HepG2 (cell line): ENCODE results near the gene ZCCHC3. TPM values are rescaled to one million over a fixed set of nuclear protein-coding genes. Genes with fewer than 3 reads are reported as not detected.

Source experiments
- AKAP8 ChIP-seq: sonication (generic); formaldehyde crosslinking; IDR thresholded peaks from 2 replicates; pipeline ENCODE4 v1.5.1; 2020; ENCODE audit warnings: mild to moderate bottlenecking, missing genetic modification reagents
- ELF4 ChIP-seq: sonication (generic); formaldehyde crosslinking; IDR thresholded peaks from 2 replicates; pipeline ENCODE4 v1.5.0; 2020; ENCODE audit warnings: missing genetic modification reagents, mild to moderate bottlenecking, moderate library complexity, borderline replicate concordance
- ISL2 ChIP-seq: sonication (generic); formaldehyde crosslinking; IDR thresholded peaks from 2 replicates; pipeline ENCODE4 v1.5.0; 2020; ENCODE audit warnings: missing genetic modification reagents
- JUN ChIP-seq: sonication (generic); formaldehyde crosslinking; IDR thresholded peaks from 2 replicates; pipeline ENCODE4 v1.4.0; 2020; ENCODE audit warnings: mild to moderate bottlenecking, missing genetic modification reagents
- PAWR ChIP-seq: sonication (generic); formaldehyde crosslinking; IDR thresholded peaks from 2 replicates; pipeline ENCODE4 v1.4.0; 2020; ENCODE audit warnings: missing genetic modification reagents, mild to moderate bottlenecking, borderline replicate concordance
- TBP ChIP-seq: sonication (generic); formaldehyde crosslinking; IDR thresholded peaks from 2 replicates; pipeline ENCODE4 v1.5.0; 2020; ENCODE audit warnings: missing genetic modification reagents
- USF2 ChIP-seq, 2 experiments: sonication (generic) in 1 of 2; formaldehyde crosslinking in 1 of 2; IDR thresholded peaks; 2 replicates each; pipeline versions ENCODE4 v1.5.1 to v1.6.1; 2011 to 2020; ENCODE audit warnings: borderline replicate concordance in 1 of 2, low read depth in 1 of 2, low read length in 1 of 2, mild to moderate bottlenecking in 1 of 2, missing genetic modification reagents in 1 of 2, moderate library complexity in 1 of 2
- WIZ ChIP-seq: sonication (generic); formaldehyde crosslinking; IDR thresholded peaks from 2 replicates; pipeline ENCODE4 v1.5.1; 2020; ENCODE audit warnings: mild to moderate bottlenecking, missing genetic modification reagents
- ZNF124 ChIP-seq: sonication (generic); formaldehyde crosslinking; IDR thresholded peaks from 2 replicates; pipeline ENCODE4 v1.4.0; 2020; ENCODE audit warnings: missing genetic modification reagents
- ZNF143 ChIP-seq: sonication (generic); formaldehyde crosslinking; IDR thresholded peaks from 2 replicates; pipeline ENCODE4 v1.4.0; 2020; ENCODE audit warnings: missing genetic modification reagents
- ZNF224 ChIP-seq: sonication (generic); formaldehyde crosslinking; IDR thresholded peaks from 2 replicates; pipeline ENCODE4 v1.5.0; 2020; ENCODE audit warnings: mild to moderate bottlenecking, missing genetic modification reagents
- ZNF235 ChIP-seq: sonication (generic); formaldehyde crosslinking; IDR thresholded peaks from 2 replicates; pipeline ENCODE4 v1.8.1; 2023; ENCODE audit warnings: mild to moderate bottlenecking, missing genetic modification reagents, borderline replicate concordance
- ZNF557 ChIP-seq: sonication (generic); formaldehyde crosslinking; IDR thresholded peaks from 2 replicates; pipeline ENCODE4 v1.4.0; 2020; ENCODE audit warnings: missing genetic modification reagents
- ZNF569 ChIP-seq: sonication (generic); formaldehyde crosslinking; IDR thresholded peaks from 2 replicates; pipeline ENCODE4 v1.5.0; 2020; ENCODE audit warnings: mild to moderate bottlenecking, missing genetic modification reagents, moderate library complexity, borderline replicate concordance
- ZNF615 ChIP-seq: sonication (generic); formaldehyde crosslinking; IDR thresholded peaks from 2 replicates; pipeline ENCODE4 v1.5.0; 2020; ENCODE audit warnings: mild to moderate bottlenecking, missing genetic modification reagents, borderline replicate concordance
- ZNF747 ChIP-seq: sonication (generic); formaldehyde crosslinking; IDR thresholded peaks from 2 replicates; pipeline ENCODE4 v1.8.1; 2023; ENCODE audit warnings: missing genetic modification reagents, mild to moderate bottlenecking, borderline replicate concordance
- ZNF782 ChIP-seq: sonication (generic); formaldehyde crosslinking; IDR thresholded peaks from 2 replicates; pipeline ENCODE4 v1.4.0; 2020; ENCODE audit warnings: missing genetic modification reagents, mild to moderate bottlenecking, borderline replicate concordance
- ZSCAN31 ChIP-seq: sonication (generic); formaldehyde crosslinking; IDR thresholded peaks from 2 replicates; pipeline ENCODE4 v1.5.0; 2020; ENCODE audit warnings: low read depth, mild to moderate bottlenecking, missing genetic modification reagents
- polyA plus RNA-seq, 8 experiments: library from polyadenylated mRNA; depleted of rRNA in 3 of 8; stranded (reverse) in 7 of 8; unstranded in 1 of 8; fragments of >200 nt; fragmentation: Illumina TruSeq in 4 of 8; extraction: Trizol in 4 of 8; gene quantifications; 2 replicates each; pipeline versions ENCODE4 v1.2.1 to v1.2.3, GENCODE V29; 2011 to 2016; ENCODE audit warnings: low read depth in 4 of 8, missing spikeins in 1 of 8, mixed read lengths in 1 of 8; ENCODE audit not compliant: insufficient read depth in 1 of 8
- total RNA-seq, 5 experiments: library from RNA; depleted of rRNA; stranded (reverse); fragments of >200 nt; fragmentation: Illumina TruSeq; extraction: Trizol; gene quantifications; 2 replicates each; pipeline ENCODE4 v1.2.3, GENCODE V29; 2016; ENCODE audit warnings: low read depth in 1 of 5
- TF ChIP-seq, protein P1 (sequence below): sonication (generic); formaldehyde crosslinking; IDR thresholded peaks from 2 replicates; pipeline ENCODE4 v1.4.0; 2020; ENCODE audit warnings: missing genetic modification reagents; ENCODE audit errors: not compliant biosample characterization
- TF ChIP-seq, protein P2 (sequence below): sonication (generic); formaldehyde crosslinking; IDR thresholded peaks from 2 replicates; pipeline ENCODE4 v1.4.0; 2020; ENCODE audit warnings: missing genetic modification reagents

ZCCHC3 gene
- total and polyA plus RNA-seq, 2 of the 13 experiments (the other 11 are each of a cell fraction or from before 2014, with no cell fraction given) = 46.6 to 63.0 TPM

DNA sequence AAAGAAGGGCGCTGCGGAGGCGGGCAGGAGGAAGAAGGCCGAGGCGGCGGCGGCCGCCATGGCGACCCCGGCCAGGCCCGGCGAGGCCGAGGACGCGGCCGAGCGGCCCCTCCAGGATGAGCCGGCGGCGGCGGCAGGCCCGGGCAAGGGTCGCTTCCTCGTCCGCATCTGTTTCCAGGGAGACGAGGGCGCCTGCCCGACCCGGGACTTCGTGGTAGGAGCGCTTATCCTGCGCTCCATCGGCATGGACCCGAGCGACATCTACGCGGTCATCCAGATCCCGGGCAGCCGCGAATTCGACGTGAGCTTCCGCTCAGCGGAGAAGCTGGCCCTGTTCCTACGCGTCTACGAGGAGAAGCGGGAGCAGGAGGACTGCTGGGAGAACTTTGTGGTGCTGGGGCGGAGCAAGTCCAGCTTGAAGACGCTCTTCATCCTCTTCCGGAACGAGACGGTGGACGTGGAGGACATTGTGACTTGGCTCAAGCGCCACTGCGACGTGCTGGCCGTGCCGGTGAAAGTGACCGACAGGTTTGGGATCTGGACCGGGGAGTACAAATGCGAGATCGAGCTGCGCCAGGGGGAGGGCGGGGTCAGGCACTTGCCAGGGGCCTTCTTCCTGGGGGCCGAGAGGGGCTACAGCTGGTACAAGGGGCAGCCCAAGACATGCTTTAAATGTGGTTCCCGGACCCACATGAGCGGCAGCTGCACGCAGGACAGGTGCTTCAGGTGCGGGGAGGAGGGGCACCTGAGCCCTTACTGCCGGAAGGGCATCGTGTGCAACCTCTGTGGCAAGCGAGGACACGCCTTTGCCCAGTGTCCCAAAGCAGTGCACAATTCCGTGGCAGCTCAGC is 780 bp downstream of the ZCCHC3 start (continued):
- TF ChIP-seq USF2 (IDR thresholded peaks at IDR 0.05; ENCODE audit: low read depth, low read length) (no peak), USF2 (CRISPR knock-in tag; IDR thresholded peaks at IDR 0.05; ENCODE audit: borderline replicate concordance) (no peak; the same call in 1 of the 2 replicates), ZNF782 (CRISPR knock-in tag) (0 out of 2 replicates have a peak, but pooled peaks have one; percentile 84), AKAP8 (CRISPR knock-in tag) (no peak), ZNF557 (CRISPR knock-in tag) (no peak; the same call in 1 of the 2 replicates), ZNF235 (peak; percentile 46), ISL2 (CRISPR knock-in tag) (peak; percentile 37; the same call in 1 of the 2 replicates), JUN (no peak), ZSCAN31 (CRISPR knock-in tag) (no peak; the same call in 1 of the 2 replicates), ZNF224 (CRISPR knock-in tag) (no peak), ZNF569 (CRISPR knock-in tag) (no peak), ELF4 (no peak), PAWR (no peak), ZNF747 (peak; percentile 54), ZNF124 (CRISPR knock-in tag) (peak; percentile 30; the same call in 1 of the 2 replicates), WIZ (CRISPR knock-in tag) (0 out of 2 replicates have a peak, but pooled peaks have one; percentile 76), ZNF615 (CRISPR knock-in tag) (no peak), TBP (CRISPR knock-in tag) (no peak), ZNF143 (CRISPR knock-in tag) (peak; percentile 62; the same call in 1 of the 2 replicates)
- TF ChIP-seq, protein P1, sequence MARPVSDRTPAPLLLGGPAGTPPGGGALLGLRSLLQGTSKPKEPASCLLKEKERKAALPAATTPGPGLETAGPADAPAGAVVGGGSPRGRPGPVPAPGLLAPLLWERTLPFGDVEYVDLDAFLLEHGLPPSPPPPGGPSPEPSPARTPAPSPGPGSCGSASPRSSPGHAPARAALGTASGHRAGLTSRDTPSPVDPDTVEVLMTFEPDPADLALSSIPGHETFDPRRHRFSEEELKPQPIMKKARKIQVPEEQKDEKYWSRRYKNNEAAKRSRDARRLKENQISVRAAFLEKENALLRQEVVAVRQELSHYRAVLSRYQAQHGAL = no peak
- TF ChIP-seq, protein P2, sequence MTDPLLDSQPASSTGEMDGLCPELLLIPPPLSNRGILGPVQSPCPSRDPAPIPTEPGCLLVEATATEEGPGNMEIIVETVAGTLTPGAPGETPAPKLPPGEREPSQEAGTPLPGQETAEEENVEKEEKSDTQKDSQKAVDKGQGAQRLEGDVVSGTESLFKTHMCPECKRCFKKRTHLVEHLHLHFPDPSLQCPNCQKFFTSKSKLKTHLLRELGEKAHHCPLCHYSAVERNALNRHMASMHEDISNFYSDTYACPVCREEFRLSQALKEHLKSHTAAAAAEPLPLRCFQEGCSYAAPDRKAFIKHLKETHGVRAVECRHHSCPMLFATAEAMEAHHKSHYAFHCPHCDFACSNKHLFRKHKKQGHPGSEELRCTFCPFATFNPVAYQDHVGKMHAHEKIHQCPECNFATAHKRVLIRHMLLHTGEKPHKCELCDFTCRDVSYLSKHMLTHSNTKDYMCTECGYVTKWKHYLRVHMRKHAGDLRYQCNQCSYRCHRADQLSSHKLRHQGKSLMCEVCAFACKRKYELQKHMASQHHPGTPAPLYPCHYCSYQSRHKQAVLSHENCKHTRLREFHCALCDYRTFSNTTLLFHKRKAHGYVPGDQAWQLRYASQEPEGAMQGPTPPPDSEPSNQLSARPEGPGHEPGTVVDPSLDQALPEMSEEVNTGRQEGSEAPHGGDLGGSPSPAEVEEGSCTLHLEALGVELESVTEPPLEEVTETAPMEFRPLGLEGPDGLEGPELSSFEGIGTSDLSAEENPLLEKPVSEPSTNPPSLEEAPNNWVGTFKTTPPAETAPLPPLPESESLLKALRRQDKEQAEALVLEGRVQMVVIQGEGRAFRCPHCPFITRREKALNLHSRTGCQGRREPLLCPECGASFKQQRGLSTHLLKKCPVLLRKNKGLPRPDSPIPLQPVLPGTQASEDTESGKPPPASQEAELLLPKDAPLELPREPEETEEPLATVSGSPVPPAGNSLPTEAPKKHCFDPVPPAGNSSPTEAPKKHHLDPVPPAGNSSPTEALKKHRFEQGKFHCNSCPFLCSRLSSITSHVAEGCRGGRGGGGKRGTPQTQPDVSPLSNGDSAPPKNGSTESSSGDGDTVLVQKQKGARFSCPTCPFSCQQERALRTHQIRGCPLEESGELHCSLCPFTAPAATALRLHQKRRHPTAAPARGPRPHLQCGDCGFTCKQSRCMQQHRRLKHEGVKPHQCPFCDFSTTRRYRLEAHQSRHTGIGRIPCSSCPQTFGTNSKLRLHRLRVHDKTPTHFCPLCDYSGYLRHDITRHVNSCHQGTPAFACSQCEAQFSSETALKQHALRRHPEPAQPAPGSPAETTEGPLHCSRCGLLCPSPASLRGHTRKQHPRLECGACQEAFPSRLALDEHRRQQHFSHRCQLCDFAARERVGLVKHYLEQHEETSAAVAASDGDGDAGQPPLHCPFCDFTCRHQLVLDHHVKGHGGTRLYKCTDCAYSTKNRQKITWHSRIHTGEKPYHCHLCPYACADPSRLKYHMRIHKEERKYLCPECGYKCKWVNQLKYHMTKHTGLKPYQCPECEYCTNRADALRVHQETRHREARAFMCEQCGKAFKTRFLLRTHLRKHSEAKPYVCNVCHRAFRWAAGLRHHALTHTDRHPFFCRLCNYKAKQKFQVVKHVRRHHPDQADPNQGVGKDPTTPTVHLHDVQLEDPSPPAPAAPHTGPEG (CRISPR knock-in tag) = peak; percentile 28
